Dermis microvascular lymphatic vessel endothelial cell (primary cell): ENCODE results near the gene TMEM40. TPM values are rescaled to one million over a fixed set of nuclear protein-coding genes. Genes with fewer than 3 reads are reported as not detected.
A peak's percentile ranks its signal among the peaks of the same experiment; 100 is the strongest.
"Not testable (repeated sequence)": the region's sequence is repeated elsewhere in the genome, so short reads cannot be mapped to it uniquely, and the experiment has no call there.

Experiments used
- DNase-seq, 2 donors: peaks; one replicate each; pipeline versions ENCODE4 v3.0.0 to v3.0.0-alpha.2; 2010; ENCODE audit warnings: low read depth in 2 of 2
- total RNA-seq: library from RNA; depleted of rRNA; stranded (reverse); fragments of >200 nt; gene quantifications from 2 replicates; pipeline ENCODE4 v1.2.1, GENCODE V29; 2014

TMEM40 gene
- total RNA-seq, 1 donor from 2014 or later, result 0.13 TPM

DNA sequence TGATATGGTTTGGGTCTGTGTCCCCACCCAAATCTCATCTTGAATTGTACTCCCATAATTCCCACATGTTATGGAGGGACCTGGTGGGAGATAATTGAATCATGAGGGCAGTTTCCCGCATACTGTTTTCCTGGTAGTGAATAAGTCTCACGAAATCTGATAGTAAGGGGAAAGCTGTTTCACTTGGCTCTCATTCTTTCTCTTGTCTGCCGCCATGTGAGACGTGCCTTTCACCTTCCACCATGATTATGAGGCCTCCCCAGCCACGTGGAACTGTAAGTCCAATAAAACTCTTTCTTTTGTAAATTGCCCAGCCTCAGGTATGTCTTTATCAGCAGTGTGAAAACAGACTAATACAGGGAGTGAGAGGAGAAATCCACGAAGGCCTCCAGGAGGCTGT is 16.9 kb upstream of the TMEM40 start:
- DNase-seq, result not testable (repeated sequence)

- DNase-seq, result no peak
Observed at GRCh38 chr3:12775226-12775625, 16.2 kb upstream of the TMEM40 start.

- no peak for DNase-seq
Observed at GRCh38 chr3:12774619-12775018, 15.6 kb upstream of the TMEM40 start.

GRCh38 chr3:12773710-12774086 is 14.6 kb upstream of the TMEM40 start:
- DNase-seq, result no peak

GRCh38 chr3:12773030-12773709 is 14.1 kb upstream of the TMEM40 start:
- peak in 1 of 2 donors; percentile 31 for DNase-seq

GRCh38 chr3:12772462-12772861 is 13.4 kb upstream of the TMEM40 start:
- DNase-seq, result no peak

- no peak for DNase-seq
Observed at GRCh38 chr3:12771236-12771635, 12.2 kb upstream of the TMEM40 start.

DNA sequence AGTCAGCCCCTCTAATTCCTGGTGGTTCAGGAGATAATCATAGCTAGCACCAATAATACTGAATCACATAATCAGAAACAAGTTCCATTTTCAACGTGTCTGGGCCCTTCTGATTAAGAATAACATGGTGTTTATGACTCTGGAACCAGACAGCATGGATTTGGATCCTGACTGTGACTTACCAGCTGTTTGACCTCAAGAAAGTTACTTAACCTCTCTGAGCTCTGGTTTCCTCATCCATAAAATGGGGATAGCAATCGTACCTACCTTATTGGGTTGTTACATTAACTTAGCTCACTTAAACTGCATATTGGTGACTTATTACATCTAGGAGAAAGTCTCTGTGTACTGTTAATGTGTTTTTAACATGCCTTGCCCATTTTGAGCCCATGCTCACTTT is 10.7 kb upstream of the TMEM40 start:
- DNase-seq, result no peak

DNA sequence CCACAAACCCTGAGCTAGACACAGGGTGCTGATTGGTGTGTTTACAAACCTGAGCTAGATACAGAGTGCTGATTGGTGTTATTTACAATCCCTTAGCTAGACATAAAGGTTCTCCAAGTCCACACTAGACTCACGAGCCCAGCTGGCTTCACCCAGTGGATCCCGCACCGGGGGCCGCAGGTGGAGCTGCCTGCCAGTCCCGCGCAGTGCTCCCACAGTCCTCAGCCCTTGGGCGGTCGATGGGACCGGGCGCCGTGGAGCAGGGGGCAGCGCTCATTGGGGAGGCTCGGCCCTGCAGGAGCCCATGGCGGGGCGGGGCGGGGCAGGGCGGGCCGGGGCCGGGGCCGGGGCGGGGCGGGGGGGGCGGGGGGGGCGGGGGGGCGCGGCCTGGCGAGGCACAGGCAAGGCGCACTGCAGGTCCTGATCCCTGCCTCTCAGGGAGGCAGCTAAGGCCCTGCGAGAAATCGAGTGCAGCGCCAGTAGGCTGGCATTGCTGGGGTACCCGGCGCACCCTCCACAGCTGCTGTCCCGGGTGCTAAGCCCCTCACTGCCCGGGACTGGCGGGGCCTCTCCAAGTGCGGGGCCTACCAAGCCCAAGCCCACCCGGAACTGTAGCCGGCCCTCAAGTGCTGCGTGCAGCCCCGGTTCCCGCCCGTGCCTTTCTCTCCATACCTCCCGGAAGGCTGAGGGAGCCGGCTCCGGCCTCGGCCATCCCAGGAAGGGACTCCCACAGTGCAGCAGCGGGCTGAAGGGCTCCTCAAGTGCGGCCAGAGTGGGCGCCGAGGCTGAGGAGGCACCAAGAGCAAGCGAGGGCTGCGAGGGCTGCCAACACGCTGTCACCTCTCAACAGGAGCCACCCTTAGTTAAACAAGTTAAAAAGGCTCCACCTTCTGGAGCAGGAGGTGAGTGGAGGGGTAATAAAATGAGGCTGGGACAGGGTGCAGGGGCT is 9.8 kb upstream of the TMEM40 start:
- DNase-seq, result no peak

DNA sequence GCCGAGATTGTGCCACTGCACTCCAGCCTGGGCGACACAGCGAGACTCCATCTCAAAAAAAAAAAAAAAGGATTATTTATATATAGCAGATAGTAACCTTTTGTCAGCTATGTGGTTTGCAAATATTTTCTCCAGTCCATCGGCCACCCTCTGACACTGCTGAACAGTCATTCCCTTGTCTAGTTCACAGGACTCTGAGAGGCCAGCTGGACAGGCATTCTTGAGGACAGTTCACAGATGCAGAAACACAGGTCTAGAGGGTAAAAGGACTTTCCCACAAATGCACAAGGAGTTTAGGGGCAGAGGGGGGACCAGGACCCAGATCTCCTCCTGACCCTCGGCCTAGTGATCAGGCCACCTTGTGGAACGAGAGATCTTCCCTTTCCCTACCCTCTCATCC is 7.5 kb upstream of the TMEM40 start:
- no peak for DNase-seq

GRCh38 chr3:12764171-12764776 is 5.2 kb upstream of the TMEM40 start:
- DNase-seq, result no peak

DNA sequence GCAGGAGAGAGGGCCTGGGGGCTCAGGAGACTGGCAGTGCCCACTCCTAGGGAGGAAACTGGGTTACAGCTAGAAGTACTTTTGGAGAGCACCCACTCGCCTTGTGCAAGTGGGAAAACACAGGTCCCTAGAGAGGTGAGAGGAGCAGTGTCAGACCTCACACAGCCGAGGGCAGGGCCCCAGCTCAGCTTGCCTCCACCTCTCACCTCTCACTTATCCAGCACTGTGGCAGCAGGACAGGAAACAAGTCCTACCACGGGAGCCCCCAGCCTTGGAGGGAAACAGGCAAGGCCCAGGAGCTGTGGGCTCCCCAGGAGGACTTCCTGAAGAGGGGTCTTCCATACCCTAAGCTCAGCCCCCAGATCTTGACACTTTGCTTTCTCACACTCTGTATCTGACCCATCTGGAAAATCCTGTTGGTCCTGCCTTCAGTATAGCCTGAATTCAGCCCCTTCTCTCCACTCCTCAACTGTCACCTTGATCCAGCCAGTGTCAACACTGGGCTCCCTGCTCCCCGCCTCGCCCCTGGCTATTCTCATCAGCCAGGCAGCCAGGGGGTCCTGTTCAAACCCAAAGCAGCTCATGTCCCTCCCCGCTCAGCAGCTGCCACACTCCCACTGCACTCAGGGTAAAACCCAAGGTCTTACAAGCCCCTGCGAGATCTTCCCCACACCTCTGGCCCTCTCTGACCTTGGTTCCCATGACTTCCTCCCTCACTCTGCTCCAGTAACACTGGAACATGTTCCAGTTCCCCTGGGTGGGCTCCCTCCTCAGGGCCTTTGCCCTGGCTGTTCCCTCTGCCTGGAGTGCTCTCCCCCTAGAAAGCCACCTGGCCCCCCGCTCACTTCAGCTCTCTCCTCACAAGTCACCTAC is 870 bp upstream of the TMEM40 start:
- DNase-seq, result no peak

GRCh38 chr3:12758025-12758781 is 856 bp downstream of the TMEM40 start:
- peak in 1 of 2 donors; percentile 23 for DNase-seq

DNA sequence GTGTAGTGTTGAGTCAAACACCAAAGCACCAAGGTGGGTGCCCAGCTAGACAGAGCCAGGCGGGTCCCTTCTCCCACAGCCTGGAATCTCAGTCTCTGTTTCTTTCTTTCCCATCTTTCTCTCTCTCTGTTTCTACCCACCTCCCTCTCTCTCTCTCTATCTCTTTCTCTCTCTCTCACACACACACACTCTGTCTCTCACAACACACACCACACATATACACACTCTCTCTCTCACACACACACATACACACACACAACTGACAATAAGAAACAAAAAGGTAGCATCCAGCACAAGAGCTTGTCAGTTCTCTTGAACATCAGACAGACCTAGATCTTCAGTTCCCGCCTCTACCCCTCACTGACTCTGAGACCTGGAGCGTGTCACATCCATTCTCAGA is 2.4 kb downstream of the TMEM40 start:
- DNase-seq, result no peak

GRCh38 chr3:12756175-12756574 is 2.9 kb downstream of the TMEM40 start:
- no peak for DNase-seq

DNA sequence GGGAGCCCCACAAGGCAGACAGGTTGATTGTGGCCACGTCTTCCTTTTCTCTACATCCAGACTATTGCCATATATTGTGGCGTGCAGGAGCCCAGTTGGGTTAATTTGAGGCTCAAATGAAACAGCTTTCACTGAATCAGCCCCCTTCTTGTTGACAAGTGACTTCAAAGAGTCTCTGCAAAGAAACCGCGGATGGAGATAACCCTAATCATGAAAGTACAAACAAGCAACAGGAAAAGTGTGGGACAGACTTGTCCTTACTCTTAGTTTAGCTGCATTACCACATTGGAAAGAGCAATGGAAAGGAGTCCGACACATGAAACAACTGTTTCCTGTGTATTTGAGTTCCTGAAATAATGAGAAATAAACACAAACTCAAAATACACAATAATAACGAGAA is 3.3 kb downstream of the TMEM40 start:
- DNase-seq, result no peak

GRCh38 chr3:12754313-12754712 is 4.7 kb downstream of the TMEM40 start:
- DNase-seq, result no peak

- DNase-seq, result no peak
Observed at GRCh38 chr3:12753275-12754028, 5.6 kb downstream of the TMEM40 start.

- no peak for DNase-seq
Observed at GRCh38 chr3:12752809-12753208, 6.2 kb downstream of the TMEM40 start.

GRCh38 chr3:12752102-12752501 is 7.0 kb downstream of the TMEM40 start:
- DNase-seq, result no peak
